ENCODE results near the gene PIN1.
"Not testable (repeated sequence)": the region's sequence is repeated elsewhere in the genome, so short reads cannot be mapped to it uniquely, and the experiment has no call there.

Gene PIN1

GRCh38 chr19:9834726-9835506 is at the start of gene PIN1:
PIN1 (plus strand) TSS chr19:9835318; CDS start chr19:9835345, 27 bp downstream.
- DNase-seq, result peak; percentile 83 to 100 (median 97)

GRCh38 chr19:9785367-9786331 is 49.5 kb upstream of the PIN1 start:
- DNase-seq, result peak; percentile 29 to 99 (median 91)

GRCh38 chr19:9786342-9786741 is 48.8 kb upstream of the PIN1 start:
- DNase-seq, result no peak

GRCh38 chr19:9786819-9787218 is 48.3 kb upstream of the PIN1 start:
- no peak for DNase-seq

- not testable (repeated sequence) for DNase-seq
Measured at GRCh38 chr19:9788604-9789003, 46.5 kb upstream of the PIN1 start.

- no peak for DNase-seq
Measured at GRCh38 chr19:9789066-9789465, 46.1 kb upstream of the PIN1 start.

GRCh38 chr19:9789579-9789978 is 45.5 kb upstream of the PIN1 start:
- DNase-seq, result not testable (repeated sequence)

GRCh38 chr19:9791073-9791367 is 44.1 kb upstream of the PIN1 start:
- peak in 1 of 58 donors; percentile 2 for DNase-seq

- DNase-seq, result peak; percentile 47 to 99 (median 94)
Measured at GRCh38 chr19:9791552-9792205, 43.4 kb upstream of the PIN1 start.

GRCh38 chr19:9792206-9793070 is 42.7 kb upstream of the PIN1 start:
- peak; percentile 42 to 99 (median 94) for DNase-seq

- peak in 30 of 58 donors; percentile 3 to 71 (median 47) for DNase-seq
Measured at GRCh38 chr19:9793071-9793591, 42.0 kb upstream of the PIN1 start.

GRCh38 chr19:9796113-9796773 is 38.9 kb upstream of the PIN1 start:
- peak in 55 of 58 donors; percentile 10 to 87 (median 60) for DNase-seq

GRCh38 chr19:9797871-9798270 is 37.2 kb upstream of the PIN1 start:
- no peak for DNase-seq

GRCh38 chr19:9799162-9799561 is 36.0 kb upstream of the PIN1 start:
- DNase-seq, result no peak

GRCh38 chr19:9801976-9802375 is 33.1 kb upstream of the PIN1 start:
- DNase-seq, result no peak

- DNase-seq, result no peak
Measured at GRCh38 chr19:9806803-9807202, 28.3 kb upstream of the PIN1 start.

- DNase-seq, result no peak
Measured at GRCh38 chr19:9808855-9809824, 26.0 kb upstream of the PIN1 start.

- DNase-seq, result no peak
Measured at GRCh38 chr19:9811139-9811538, 24.0 kb upstream of the PIN1 start.
